NCI-H446 (cell line): ENCODE results near the gene BCL3.
"Not testable (repeated sequence)": the region's sequence is repeated elsewhere in the genome, so short reads cannot be mapped to it uniquely, and the experiment has no call there.

Experiments used
- DNase-seq, 2 experiments: peaks; one replicate each; lab custom pipeline; 2025; lab: John Stamatoyannopoulos, UW

BCL3 gene

DNA sequence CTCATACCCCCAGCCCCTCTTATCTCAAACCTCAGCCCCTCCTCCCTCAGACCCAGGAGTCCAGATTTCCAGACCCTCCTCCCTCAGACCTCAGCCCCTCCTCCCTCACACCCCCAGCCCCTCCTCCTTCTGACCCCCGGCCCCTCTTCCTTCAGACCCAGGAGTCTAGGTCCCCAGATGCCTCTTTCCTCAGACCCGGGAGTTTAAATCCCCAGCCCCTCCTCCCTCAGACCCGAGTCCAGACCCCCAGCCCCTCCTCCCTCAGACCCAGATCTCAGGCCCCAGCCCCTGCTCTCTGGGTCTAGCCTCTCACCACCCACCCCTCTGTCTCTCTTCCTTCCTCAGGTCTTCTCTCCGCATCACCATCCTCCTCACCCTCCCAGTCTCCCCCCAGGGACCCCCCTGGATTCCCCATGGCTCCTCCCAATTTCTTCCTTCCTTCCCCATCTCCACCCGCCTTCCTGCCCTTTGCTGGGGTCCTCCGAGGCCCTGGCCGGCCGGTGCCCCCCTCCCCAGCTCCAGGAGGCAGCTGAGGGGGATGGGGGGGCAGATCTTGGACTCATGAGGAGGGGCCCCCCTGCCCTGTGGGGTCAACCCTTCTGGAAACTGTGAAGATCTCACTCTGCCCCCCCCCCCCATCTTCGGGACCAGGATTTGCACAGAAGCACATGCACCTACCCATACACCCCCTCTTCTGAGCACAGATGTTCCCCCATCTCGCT lies 10.7 kb downstream of the BCL3 start:
- no peak for DNase-seq

DNA sequence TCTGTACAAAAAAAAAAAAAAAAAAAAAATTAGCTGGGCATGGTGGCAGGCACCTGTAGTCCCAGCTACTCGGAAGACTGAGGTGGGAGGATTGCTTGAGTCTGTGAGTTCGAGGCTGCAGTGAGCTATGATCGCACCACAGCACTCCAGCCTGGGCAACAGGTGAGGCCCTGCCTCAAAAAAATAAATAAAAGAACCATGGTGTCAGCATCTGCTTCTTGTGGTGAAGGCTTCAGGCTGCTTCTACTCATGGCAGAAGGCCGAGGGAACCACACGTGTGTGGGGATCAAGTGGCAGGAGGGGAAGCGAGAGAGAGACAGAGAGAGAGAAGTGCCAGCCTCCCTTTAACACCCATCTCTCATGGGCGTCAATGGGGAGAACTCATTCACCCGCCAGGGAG lies 13.5 kb downstream of the BCL3 start:
- no peak for DNase-seq

DNA sequence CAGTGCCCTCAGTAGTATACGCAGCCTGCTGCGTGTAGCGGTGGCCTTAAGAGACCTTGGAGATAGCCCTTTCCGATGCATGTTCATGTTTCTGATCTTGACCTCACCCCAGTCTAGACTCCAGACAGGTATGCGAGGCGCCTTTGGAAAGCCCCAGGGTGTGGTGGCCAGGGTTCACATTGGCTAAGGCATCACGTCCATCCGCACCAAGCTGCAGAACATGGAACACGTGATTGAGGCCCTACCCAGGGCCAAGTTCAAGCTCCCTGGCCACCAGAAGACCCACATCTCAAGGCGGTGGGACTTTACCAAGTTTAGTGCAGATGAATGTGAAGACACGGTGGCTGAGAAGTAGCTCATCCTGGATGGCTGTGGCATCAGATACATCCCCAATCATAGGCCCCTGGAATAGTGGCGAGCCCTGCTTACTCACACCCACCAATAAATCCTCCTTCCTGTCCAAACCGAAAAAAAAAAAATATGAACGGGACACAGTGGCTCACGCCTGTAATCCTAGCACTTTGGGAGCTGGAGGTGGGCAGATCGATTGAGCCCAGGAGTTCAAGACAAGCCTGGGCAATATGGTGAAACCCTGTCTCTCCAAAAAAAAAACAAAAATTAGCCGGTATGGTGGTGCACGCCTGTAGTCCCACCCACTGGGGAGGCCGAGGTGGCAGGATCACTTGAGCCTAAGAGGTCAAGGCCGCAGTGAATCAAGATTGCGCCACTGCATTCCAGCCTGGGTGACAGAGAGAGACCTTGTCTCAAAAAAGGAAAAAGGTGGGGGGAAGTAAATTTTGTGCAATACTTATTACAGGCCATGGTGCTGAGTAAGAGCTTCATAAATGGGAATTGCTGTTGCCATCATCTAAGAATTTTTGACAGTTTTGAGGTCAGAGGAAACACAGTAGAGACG lies 16.8 kb downstream of the BCL3 start:
- no peak for DNase-seq

DNA sequence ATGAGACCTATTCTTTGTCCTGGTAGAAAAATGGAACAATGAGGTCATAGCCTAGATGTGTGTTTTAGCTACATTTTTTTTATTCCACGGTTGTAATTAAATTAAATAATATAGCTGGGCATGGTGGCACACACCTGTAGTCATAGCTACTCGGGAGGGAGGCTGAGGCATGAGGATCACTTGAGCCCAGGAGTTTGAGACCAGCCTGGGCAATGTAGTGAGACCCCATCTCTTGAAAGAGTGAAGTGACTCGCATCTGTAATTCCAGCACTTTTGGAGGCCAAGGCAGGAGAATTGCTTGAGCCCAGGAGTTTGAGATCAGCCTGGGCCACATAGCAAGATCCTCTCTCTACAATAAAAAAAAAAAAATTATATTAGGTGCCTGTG lies 17.4 kb downstream of the BCL3 start:
- DNase-seq = no peak

DNA sequence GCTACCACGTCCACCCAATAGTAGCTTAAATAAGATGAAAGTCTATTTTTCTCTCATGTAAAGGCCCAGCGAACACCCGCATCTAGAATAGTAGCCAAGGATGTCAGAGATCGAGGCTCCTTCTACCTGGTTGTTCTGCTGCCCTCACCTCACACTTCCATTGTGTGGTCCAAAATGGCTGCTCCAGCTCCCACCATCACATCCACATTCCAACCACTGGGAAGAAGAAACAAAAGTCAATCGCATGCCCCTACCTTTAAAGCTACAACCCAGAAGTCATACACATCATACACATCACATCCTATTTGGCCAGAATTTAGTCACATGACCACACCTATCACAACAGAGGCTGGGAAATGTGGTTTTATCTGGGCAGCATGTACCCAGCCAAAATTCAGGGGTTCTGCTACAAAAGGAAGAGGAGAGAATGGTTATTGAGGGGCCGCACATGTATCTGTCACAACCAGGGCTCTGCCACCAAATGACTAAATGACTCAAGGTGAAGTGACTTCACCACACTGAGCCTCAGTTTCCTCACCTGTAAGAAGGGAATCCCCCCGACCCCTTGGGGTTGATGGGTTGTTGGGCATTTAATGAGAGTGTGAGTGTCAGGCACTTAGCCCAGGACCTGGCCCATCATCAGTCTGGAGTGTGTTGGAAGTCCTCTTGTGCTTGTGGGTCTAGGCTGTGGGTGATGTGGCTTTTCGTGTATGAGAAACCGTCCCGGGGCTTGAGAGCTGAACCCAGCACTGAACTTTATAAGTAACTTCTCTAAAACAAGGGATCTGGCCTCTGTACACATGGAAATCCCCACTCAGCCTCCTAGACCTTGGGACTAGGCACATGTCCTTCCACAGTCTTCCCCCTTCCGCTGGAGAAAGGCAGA lies 19.0 kb downstream of the BCL3 start:
- no peak for DNase-seq

DNA sequence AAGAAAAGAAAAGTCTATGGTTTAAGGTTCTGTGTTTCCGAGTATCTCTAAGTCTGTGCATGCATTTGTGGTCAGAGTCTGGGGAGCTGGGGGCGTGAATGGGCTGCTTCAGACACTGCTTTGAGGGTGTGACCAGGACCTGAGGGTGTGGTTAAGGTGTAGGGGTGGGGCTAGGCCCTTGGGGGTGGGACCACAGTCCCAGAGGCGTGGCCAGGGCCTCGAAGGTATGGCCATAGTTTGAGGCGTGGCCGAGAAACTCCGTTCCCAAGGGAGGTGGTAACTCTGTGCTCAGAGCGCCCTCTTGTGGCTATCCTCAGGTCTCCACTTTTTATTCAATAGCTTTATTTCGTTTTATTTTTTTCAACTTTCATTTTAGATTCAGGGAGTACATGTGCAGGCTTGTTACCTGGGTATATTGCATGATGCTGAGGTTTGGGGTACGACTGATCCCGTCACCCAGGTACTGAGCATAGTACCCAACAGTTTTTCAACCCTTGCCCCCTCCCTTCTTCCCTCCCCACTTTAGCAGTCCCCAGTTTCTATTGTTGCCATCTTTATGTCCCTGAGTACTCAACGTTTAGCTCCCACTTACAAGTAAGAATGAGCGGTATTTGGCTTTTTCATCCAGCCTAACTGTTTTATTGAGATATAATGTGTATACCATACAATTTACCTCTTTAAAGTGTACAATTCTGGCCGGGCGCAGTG lies 22.2 kb downstream of the BCL3 start:
- DNase-seq = peak; percentile 85 to 95

DNA sequence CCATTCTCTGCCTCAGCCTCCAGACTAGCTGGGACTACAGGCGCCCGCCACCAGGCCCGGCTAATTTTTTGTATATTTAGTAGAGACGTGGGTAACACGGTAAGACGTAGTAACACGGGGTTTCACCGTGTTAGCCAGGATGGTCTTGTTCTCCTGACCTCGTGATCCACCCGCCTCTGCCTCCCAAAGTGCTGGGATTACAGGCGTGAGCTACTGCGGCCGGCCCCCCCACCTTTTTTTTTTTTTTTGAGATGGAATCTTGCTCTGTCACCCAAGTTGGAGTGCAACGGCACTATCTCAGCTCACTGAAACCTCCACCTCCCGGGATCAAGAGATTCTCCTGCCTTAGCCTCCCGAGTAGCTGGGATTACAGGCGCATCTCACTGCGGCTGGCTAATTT lies 23.6 kb downstream of the BCL3 start:
- not testable (repeated sequence) for DNase-seq

DNA sequence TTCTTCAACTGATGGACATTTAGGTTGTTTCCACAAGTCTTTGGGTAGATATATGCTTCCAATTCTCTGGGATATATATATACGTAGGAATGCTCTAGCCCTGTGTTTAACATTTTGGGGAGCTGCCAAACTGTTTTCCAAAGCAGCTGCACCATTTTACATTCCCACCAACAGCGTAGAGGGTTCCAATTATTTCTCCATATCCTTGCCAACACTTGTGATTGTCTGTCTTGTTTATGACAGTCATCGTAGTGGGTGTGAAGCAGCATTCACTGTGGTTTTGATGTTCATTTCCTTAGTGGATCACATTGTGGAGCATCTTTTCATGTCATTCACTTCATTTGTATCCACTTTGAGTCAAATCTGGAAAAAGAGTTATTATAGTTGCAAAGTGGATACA lies 24.5 kb downstream of the BCL3 start:
- DNase-seq = peak in 1 of 2 experiments; percentile 10

DNA sequence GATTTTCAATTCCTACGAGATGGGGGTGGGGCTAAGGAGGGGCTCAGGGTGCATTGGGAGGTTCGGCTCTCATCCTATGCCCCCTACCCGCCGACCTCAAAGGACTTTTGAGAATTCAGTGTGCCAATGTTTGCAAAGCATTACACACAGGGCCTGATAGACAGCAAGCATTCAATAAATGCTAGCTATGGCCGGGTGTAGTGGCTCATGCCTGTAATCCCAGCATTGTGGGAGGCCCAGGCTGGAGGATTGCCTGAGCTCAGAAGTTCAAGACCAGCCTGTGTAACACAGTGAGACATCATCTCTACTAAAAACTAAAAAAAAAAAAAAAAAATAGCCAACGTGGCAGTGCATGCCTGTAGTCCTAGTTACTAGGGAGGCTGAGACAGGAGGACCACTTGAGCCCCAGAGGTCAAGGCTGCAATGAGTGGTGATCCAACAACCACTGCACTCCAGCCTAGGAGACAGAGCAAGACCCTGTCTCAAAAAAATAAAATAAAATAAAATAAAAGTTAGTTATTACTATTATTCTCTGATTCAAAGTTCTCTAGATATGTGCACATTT lies 27.2 kb downstream of the BCL3 start:
- no peak for DNase-seq

DNA sequence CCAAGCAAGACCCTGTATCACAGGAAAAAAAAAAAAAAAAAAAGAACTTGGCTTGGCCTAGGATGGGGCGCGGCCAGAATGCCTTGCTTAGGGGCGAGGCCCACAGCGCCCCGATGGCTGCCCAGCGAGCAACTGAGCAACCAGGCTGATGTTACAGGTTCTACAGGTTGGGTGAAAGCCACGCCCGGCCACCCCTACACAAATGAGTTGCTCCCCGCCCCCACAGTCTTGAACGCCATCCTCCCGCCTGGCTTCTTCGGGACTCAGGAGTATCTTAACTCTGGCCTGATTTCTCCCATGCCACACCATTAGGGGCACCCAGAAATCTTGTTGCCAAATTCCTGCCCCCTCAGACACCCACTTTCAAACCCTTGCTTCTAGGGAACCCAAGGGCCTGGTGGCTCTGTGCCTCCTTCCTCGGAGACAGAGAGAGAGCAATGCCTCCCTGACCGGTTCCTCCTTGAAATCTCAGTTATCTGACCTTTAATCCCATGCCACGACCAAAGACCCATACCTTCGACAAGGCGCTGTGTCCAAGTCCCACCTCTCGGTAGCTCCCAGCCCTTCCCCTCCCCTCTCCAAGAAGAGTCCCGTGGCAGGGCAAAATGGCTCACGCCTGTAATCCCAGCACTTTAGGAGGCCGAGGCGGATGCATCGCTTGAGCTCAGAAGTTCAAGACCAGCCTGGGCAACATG lies 28.0 kb downstream of the BCL3 start:
- no peak for DNase-seq

DNA sequence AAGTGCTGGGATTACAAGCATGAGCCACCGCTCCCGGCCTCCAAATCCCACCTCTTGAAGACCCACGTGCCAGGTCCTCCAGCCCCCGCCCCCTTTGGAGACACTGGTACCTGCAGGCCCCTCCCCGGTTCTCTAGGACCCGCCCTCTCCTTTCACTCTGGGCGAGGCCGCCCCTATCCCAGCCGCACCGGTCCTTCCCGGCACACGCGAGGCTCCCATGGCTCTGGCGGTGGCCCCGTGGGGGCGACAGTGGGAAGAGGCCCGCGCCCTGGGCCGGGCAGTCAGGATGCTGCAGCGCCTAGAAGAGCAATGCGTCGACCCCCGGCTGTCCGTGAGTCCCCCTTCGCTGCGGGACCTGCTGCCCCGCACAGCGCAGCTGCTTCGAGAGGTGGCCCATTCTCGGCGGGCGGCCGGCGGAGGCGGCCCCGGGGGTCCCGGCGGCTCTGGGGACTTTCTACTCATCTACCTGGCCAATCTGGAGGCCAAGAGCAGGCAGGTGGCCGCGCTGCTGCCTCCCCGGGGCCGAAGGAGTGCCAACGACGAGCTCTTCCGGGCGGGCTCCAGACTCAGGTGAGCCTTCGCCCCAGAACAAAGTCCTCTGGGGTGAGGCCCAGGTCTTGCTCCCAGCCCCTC lies 29.3 kb downstream of the BCL3 start, which contains the start of gene CBLC:
CBLC (plus strand) TSS at position 176 of the 633 bp plus-strand sequence; CDS start at position 218, 42 bp downstream.
- DNase-seq = no peak

DNA sequence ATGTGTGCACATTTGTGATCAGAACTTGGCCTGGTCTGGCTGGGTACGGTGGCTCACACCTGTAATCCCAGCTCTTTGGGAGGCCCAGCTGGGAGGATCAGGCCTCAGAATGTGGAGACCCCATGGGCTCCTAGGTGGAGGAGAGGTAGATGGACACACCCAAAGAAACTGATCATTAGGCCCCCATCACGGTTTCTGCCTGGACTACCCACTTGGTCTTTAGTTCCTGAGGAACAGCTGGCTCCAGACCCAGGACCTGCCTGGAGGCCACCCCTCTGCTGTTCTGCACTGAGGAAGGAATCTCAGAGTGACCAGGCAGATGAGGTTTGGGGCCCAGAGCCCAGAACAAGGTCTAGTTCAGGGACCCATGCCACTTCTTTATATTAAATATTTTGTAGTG lies 30.6 kb downstream of the BCL3 start:
- DNase-seq = no peak

DNA sequence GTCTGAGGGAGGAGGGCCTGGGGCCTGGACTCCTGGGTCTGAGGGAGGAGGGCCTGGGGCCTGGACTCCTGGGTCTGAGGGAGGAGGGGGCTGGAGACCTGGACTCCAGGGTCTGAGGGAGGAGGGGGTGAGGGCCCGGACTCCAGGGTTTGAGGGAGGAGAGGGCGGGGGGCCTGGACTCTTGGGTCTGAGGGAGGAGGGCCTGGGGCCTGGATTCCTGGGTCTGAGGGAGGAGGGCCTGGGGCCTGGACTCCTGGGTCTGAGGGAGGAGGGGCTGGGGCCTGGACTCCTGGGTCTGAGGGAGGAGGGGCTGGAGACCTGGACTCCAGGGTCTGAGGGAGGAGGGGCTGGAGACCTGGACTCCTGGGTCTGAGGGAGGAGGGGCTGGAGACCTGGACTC lies 33.2 kb downstream of the BCL3 start:
- not testable (repeated sequence) for DNase-seq

DNA sequence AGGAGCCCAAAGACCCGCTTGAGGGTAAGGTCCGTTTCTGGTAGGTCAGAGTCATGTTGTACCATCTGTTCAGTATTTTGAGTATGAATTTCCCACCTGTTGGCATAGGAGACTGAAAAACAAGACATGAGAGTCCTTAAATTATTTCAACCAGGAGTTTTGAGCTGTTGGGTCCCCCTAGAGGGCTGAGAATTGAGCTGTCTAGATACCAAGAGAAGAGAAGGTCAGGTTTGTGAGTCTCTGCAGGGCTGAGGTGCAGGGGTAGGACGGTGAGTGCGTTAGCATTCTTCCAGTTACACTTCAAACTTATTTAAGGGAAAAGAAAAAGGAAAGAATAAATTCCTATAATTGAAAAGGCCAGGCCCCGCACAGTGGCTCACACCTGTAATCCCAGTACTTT lies 34.2 kb downstream of the BCL3 start:
- no peak for DNase-seq

DNA sequence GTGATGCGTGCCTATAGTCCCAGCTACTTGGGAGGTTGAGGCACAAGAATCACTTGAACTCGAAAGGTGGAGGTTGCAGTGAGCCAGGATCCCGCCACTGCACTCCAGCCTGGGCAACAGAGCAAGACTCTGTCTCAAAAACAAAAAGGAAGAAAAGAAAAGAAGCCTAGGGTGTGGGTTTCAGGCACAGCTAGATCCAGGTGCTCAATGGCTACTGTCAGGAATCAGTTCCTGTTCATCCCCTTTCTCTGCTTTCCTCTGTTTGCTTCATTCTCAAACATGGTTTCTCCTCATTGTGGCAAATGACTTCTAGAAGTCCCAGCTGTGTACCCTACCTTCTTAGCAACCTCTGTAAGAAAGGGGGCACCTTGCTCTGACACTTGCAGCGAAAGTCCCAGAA lies 35.0 kb downstream of the BCL3 start:
- no peak for DNase-seq

DNA sequence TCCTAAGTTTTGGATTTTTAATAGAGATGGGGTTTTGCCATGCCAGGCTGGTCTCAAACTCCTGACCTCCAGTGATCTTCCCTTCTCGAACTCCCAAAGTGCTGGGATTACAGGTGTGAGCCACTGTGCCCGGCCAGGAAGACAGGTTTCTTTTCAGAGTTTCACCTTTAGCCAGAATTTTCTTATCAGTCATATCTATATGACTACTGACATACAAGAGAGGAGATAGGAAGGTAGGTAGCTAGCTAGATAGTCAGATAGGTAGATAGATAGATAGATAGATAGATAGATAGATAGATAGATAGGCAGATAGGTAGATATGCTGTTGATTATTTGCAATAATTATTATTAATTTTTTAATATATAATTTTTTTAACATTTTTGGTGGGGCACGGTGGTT lies 36.8 kb downstream of the BCL3 start:
- DNase-seq = no peak

DNA sequence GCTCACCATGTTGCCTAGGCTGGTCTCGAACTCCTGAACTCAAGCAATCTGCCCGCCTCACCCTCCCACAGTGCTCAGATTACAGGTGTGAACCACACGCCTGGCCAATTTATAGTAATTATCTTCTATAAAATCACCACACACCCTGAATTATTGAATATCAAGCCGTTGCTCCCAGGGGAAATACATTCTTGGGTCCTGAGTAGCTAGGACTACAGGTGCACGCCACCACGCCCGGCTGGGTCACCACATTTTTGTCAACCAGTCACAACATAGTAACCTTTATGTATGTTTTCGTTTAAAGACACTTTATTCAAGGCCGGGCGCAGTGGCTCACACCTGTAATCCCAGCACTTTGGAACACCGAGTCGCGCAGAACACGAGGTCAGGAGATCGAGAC lies 37.5 kb downstream of the BCL3 start:
- no peak for DNase-seq

DNA sequence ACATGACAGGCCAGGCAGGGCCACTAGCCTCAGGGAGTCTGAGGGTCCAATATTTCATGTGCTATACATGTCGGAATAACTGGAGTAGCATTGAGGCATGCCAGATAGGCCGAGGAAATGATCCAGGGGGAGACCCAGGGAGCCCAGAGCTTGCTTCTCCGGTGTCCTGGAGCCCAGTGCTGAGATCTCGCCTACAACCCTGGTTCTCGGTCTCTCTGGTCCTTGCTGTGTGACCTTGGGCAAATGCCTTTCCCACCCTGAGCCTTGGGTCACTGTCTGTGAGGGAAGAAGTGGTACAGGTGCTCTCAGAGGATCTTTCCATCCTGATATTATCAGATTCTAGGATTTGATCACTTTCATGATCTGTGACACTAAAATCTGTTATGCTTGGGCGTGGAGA lies 40.5 kb downstream of the BCL3 start:
- DNase-seq = no peak

DNA sequence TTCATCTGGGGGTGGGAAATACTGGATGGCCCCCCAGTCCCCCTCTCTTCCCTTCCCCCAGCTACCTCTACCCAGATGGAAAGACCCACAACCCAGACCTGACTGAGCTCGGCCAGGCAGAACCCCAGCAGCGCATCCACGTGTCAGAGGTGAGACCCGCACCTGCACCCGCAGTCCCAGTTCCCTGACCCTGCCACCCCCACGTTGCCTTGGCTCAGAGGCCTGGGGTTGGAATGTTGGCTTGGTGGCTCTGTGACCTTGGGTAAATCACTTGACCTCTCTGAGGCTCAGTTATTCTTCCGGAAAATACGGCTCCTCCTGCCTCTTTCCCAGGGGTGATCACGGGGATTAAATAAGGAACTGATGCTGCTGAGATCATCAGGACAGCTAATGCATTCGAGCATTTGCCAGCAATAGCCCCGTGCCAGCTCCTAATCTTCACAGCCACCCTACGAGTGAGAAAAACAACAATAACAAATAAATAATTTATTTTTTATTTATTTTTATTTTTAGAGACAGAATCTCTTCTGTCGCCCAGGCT lies 41.5 kb downstream of the BCL3 start:
- DNase-seq = no peak

DNA sequence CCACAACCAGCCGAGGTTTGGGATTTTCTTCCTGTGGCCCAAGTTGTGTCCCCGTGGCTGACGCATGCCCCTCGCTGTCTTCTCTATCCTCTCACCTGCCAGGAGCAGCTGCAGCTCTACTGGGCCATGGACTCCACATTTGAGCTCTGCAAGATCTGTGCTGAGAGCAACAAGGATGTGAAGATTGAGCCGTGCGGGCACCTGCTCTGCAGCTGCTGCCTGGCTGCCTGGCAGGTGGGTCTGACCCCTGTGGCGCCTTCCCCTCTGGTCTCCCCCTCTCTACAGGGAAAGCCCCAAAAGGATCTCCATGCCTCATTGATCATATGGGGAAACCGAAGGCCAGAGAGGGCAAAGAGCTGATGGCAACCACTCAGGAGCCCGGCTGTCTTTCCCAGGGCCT lies 43.8 kb downstream of the BCL3 start:
- DNase-seq = no peak
